HCT116 (cell line): ENCODE measurements around the gene MZT1.

Experiments used
- CBX3 ChIP-seq: IDR thresholded peaks from 2 replicates; pipeline ENCODE4 v1.6.1; 2012; ENCODE audit warnings: low read depth
- CTCF ChIP-seq, 3 experiments: fragments of 200-600 bp in 1 of 3; sonication (generic) in 1 of 3; IDR thresholded peaks in 2 of 3; conservative IDR thresholded peaks in 1 of 3; 2 replicates each; pipeline ENCODE4 v1.5.1; 2012 to 2017; ENCODE audit warnings: low read depth in 2 of 3, low read length in 2 of 3, antibody characterized with exemption in 1 of 3, borderline replicate concordance in 1 of 3, control low read depth in 1 of 3, mild to moderate bottlenecking in 1 of 3, mixed read lengths in 1 of 3, mixed run types in 1 of 3, moderate library complexity in 1 of 3; ENCODE audit not compliant: insufficient read depth in 1 of 3
- EGR1 ChIP-seq: IDR thresholded peaks from 2 replicates; pipeline ENCODE4 v1.6.1; 2012; ENCODE audit warnings: low read depth
- EZH2 ChIP-seq: fragments of 200-600 bp; sonication (generic); IDR thresholded peaks from 2 replicates; pipeline ENCODE4 v1.6.1; 2017; ENCODE audit warnings: antibody characterized with exemption, mixed run types
- FOSL1 ChIP-seq: IDR thresholded peaks from 2 replicates; pipeline ENCODE4 v1.6.1; 2012; ENCODE audit warnings: low read depth
- JUND ChIP-seq: IDR thresholded peaks from 2 replicates; pipeline ENCODE4 v1.6.1; 2012
- MAX ChIP-seq: IDR thresholded peaks from 2 replicates; pipeline ENCODE4 v1.6.1; 2012
- POLR2A ChIP-seq: IDR thresholded peaks from 2 replicates; pipeline ENCODE4 v1.7.0; 2011; ENCODE audit warnings: borderline replicate concordance; ENCODE audit not compliant: insufficient read depth, insufficient read length; ENCODE audit errors: extremely low read depth
- POLR2AphosphoS5 ChIP-seq: IDR thresholded peaks from 2 replicates; pipeline ENCODE4 v1.6.1; 2011; ENCODE audit warnings: mild to moderate bottlenecking, low read depth, low read length, moderate library complexity
- ZFX ChIP-seq: fragments of 450-650 bp; IDR thresholded peaks from 2 replicates; pipeline ENCODE4 v1.6.1; 2017
- ZNF274 ChIP-seq: fragments of 200-500 bp; sonication (Bioruptor generic); IDR thresholded peaks from 2 replicates; pipeline ENCODE4 v1.6.1; 2014; ENCODE audit warnings: mild to moderate bottlenecking, low read depth, low read length, inconsistent platforms
- TF ChIP-seq, protein P1 (sequence below): IDR thresholded peaks from 2 replicates; pipeline ENCODE4 v1.6.1; 2012

DNA sequence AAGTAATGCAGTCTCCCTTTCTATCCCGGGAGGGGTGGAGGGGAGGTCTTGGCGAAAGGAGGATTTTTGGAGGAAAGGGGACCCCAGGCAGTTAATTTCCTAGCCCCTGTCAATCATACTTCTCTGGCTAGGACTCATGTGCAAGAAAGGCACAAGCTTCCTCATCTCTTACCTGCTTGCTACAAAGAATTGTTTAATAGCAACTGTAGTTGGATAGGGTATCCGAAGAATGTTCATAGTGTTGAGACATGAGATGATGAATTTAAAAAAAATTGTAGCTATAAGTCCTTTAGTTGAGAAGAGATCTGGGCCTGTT is 819 bp upstream of the MZT1 start:
- TF ChIP-seq ZNF274 = no peak
- TF ChIP-seq ZFX = no peak
- no peak for TF ChIP-seq MAX
- no peak for TF ChIP-seq CTCF (IDR thresholded peaks at IDR 0.05 in 2 of 3, conservative IDR thresholded peaks at IDR 0.05 in 1 of 3; ENCODE audit: borderline replicate concordance in 1 of 3, insufficient read depth in 1 of 3, low read depth in 2 of 3, low read length in 2 of 3)
- TF ChIP-seq EZH2 = no peak
- no peak for TF ChIP-seq CBX3
- no peak for TF ChIP-seq JUND
- TF ChIP-seq POLR2A = no peak
- no peak for TF ChIP-seq POLR2AphosphoS5
- TF ChIP-seq EGR1 = no peak
- TF ChIP-seq, protein P1, sequence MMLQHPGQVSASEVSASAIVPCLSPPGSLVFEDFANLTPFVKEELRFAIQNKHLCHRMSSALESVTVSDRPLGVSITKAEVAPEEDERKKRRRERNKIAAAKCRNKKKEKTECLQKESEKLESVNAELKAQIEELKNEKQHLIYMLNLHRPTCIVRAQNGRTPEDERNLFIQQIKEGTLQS = no peak
- no peak for TF ChIP-seq FOSL1
